Pulmonary artery endothelial cell (primary cell): ENCODE results near the gene TSHZ2. TPM values are rescaled to one million over a fixed set of nuclear protein-coding genes. Genes with fewer than 3 reads are reported as not detected.

Experiments
- DNase-seq: peaks from one replicate; pipeline ENCODE4 v3.0.0-alpha.2; 2011; ENCODE audit warnings: low read depth, low spot score
- total RNA-seq: library from RNA; depleted of rRNA; stranded (reverse); fragments of >200 nt; gene quantifications from 2 replicates; pipeline ENCODE4 v1.2.3, GENCODE V29; 2014

TSHZ2 gene, protein sequence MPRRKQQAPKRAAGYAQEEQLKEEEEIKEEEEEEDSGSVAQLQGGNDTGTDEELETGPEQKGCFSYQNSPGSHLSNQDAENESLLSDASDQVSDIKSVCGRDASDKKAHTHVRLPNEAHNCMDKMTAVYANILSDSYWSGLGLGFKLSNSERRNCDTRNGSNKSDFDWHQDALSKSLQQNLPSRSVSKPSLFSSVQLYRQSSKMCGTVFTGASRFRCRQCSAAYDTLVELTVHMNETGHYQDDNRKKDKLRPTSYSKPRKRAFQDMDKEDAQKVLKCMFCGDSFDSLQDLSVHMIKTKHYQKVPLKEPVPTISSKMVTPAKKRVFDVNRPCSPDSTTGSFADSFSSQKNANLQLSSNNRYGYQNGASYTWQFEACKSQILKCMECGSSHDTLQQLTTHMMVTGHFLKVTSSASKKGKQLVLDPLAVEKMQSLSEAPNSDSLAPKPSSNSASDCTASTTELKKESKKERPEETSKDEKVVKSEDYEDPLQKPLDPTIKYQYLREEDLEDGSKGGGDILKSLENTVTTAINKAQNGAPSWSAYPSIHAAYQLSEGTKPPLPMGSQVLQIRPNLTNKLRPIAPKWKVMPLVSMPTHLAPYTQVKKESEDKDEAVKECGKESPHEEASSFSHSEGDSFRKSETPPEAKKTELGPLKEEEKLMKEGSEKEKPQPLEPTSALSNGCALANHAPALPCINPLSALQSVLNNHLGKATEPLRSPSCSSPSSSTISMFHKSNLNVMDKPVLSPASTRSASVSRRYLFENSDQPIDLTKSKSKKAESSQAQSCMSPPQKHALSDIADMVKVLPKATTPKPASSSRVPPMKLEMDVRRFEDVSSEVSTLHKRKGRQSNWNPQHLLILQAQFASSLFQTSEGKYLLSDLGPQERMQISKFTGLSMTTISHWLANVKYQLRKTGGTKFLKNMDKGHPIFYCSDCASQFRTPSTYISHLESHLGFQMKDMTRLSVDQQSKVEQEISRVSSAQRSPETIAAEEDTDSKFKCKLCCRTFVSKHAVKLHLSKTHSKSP (N-terminal part only)
- not detected in 2 replicates for total RNA-seq

DNA sequence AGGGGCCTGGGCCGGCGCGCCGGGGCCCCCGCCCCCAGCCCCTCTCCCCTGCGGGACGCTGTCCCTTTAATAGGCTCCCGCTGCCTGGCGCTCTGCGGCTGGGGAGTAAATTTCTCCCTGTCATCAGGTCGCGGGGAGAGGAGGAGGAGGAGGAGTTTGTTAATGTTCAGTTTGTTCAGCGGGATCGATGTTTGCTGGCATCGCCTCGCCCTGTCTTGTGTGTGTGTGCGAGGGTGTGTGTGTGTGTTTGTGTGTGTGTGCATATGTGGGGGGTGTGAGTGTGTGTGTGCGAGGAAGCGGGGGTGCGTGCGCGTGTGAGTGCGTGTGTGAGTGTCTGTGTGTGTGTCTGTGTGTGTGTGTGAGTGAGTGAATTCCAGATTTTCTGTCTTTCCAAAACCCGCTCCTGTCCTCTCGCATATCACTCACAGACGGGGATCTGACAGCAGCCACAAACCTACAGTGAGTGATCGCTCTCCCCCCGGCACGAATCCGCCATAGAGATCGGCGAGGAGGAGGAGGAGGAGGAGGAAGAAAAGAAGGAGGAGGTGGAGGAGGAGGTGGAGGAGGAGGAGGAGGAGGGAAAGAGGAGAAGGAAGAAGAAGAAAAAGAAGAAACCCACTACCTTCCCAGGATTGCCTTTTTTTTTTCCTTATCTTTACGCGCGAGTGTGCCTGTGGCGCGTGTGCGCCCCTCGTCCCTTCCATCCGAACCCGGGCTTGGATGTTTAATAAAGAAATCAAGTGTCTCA, at the start of gene TSHZ2:
TSHZ2 (plus strand) TSS at position 169 of the 748 bp plus-strand sequence. CDS start 936 bp downstream, outside the sequence.
- no peak for DNase-seq

DNA sequence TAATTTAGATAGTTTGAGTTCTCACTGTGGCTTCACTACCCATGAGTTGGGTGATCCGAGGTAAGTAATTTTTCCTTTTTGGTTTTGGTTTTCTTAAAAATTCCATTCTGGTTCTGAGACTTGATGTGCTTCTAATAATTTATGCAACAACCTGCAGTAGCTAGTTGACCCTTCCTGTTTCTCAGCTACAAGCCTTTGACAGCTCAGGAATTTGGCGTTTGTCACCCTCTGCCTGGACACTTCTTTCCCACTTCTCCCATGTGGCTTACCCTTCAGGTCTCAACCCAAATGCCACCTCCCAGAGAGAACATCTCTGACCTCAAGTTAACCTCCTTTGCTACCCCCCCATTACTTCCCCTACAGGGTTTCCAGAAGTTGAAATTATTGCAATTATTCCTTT, 49.7 kb upstream of the TSHZ2 start:
- DNase-seq = no peak

DNA sequence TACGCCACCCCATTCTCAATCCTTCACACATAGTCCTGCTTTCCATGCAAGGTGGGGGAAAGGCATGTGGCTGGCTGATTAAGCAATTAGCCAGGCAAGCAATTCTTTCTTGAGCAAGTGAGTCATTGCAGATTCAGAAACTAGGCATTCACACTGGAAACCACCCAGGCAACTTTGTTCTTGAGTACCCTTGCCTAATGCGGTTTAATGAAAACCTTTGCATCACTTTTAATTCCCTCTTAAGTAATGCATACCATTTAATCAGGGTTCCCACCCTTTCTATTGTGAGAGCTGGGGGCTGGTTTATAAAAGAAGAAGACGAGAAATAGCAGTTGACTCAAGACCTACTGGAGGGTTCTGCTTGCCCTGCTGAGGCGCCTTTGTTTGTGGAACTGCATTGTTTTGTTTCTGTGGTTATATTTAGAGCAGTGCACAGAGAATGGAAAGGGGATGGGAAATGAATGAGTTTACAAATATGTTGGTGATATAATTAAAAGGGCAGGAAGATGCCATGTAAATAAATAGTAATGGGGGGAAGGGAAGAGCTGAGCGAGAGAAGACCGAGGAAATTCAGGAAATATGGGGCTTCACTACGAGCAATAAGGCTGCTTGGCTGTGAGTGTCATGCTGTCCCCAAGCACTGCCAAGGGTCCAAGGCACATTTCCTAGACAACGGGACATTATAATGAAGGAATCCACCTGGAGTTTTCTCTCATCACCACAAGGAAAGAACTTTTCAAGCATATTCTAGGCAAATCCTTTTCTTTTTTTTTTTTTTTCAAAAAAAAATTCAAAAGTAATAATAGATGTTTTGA, 48.8 kb upstream of the TSHZ2 start:
- no peak for DNase-seq

DNA sequence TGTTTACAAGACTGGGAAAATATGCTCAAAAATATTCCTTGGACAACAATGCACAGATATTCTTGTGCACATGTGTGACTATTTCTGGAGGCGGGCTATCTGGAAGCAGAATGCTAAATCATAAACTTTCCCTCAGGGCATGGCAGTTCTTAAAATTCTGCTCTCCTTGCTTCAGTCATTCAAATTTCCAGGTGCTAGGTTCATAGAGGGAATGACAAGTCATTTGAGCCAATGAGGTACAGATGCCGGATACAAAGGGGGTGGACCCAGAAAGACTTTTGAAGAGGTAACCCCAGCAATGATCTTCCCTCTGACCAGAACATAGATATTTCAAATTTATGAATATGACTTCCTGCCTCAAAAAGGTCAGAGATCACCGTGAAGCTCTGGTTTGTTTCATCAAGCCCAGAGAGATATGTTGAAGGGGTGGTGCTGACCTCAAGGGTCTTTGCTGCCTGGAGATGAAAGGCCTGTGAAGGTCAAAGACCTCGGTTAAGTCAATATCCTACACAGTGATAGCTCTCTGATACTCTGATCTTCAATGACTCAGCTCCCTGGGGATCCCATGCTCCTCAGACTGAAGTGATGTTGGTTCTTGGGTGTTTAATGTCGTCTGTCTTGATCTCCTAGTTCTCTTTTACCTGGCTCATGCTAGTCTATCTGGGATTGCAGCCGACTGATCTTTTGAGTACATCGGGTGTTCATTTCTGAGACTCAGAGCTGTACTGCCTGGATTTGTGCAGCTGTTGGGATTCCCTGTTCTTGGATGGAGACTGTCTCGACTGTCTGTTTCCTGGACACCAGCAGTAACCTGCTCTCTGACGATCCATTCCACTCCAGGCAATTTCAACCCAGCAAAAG, 47.5 kb upstream of the TSHZ2 start:
- DNase-seq = no peak

DNA sequence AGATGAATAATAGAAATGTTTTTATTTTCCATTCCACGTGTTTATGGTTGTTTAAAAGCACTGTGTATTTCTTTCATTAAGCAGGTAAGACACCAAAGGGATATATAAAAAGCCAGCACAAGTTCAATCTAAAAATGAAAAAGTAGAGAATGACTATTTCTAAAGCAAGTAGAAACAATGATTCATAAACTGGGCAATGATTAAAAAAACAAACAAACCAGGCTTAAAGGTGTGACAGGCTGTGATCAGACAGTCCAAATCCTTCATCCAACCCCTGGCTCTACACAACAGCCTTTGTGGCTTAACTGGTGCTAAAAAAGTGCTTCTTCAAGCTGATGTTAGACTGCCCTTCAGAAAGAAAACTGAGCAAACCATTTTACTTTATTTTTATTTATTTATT, 45.7 kb upstream of the TSHZ2 start:
- DNase-seq = no peak

DNA sequence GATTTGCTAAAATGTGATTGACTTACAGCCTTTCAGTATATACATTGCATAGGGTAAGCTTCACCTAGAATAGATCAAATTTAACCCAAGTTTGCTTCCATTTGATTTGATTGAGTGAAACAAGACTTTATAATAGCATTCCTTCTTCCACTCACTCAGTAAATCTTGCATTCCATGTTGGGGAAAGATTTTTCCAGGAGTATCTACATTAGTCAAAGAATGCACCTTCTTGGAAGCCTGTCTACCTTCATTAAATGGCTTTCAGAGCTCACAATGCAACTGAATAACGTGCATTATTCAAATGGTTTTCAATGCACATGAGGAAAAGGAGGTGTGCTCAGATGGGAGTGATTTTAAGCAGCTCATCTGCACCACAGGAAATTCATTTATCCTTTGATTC, 38.3 kb upstream of the TSHZ2 start:
- no peak for DNase-seq

DNA sequence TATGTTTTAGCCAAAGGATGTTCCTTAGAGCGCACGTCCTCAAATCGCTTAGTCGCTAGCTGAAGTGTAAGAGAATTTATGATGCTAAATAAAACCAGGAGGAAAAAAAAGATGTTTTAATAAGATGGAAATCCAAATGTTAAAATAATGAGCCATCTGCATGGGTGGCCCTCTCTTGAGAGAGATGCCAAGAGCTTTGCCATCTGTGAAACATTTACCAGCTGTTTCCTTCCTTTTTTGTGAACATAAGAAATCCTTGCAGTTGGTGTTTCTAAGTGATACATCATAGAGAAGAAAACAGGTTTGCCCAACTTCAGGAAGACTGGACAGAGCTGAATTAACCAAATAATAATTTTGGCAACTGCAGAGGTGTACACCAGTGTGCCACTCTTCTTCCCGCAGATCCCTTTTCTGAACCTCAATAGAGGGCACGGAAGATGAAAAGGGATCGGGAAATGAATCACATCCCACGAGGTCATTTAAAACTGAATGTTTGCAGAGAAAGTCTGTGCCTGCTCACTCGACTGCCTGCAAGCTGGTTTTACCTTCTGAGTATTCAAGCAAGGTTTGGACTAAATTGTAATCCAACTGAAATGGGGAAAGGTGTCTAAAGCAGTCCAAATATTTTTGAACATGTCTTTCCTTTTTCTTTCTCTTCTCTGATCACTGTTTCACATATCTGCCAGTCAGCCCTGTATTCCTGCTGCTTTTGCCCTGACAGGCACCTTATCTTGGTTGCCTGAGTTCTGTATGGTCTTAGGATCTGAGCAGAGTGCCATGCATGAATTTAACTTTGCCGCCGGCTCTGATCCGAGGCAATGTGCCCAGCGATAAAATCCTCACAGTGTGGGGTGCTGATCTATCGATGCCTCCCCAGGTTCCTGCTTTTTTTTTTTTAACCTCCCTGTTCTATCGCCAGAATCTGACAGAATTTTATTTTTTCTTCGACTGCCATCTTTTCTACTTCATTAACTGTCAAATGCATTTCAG, 35.5 kb upstream of the TSHZ2 start:
- DNase-seq = no peak

DNA sequence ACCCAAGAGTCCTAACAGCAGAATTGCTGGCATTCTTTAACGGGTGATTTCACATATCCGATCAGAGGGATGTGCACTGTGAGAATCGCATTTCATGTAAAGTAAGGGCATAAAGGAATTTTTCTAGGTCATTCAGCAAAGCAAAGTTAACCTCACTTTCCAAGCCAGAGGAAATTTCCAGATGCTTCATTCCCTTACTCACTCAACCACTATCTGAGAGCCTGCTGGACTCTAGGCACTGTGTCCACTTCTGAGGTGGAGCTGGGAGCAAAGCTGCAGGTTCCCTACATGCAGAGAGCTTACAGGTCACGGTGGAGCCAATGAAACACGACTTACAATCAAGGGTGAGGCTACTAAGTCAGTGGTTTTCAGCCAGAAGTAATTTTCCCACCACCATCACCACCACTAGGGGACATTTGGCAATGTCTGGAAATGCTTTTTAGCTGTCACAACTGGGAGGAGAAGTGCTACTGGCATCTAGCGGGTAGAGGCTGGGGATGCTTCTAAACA, 34.5 kb upstream of the TSHZ2 start:
- DNase-seq = no peak

DNA sequence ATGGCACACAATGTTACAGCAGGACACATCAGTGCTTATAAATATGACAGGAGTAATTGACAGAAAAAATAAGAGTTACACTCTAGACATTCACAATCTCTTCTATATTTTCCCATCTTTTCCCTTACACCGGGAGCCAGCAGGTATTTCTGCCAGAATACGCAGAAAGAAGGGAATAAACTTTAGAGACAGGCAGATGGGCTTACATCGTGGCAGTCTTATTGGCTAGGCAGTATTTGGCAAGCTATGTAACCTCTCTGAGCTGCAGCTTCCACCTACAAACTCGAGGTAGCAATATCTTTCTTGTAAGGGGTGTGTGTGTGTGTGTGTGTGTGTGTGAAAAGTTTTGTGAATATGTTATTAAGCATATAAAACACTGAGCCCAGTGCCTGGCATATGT, 33.0 kb upstream of the TSHZ2 start:
- no peak for DNase-seq

DNA sequence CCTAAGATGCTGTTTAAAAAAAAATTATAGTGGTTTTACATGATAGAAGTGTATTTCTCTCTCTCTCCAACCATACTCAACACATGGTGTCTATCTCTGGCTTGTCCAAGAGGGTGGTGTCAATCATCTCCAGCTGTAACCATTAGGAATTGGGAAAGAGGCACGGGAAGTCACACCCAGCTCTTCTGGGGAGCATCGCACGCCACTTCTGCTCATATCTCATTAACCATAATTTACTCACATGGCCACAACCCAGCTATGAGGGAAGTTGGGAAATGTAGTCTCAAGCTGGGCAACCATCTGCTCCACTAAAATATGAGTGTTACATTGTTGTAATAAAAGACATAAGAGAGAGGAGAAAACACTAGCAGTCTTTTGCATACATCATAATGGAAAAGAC, 30.4 kb upstream of the TSHZ2 start:
- no peak for DNase-seq

DNA sequence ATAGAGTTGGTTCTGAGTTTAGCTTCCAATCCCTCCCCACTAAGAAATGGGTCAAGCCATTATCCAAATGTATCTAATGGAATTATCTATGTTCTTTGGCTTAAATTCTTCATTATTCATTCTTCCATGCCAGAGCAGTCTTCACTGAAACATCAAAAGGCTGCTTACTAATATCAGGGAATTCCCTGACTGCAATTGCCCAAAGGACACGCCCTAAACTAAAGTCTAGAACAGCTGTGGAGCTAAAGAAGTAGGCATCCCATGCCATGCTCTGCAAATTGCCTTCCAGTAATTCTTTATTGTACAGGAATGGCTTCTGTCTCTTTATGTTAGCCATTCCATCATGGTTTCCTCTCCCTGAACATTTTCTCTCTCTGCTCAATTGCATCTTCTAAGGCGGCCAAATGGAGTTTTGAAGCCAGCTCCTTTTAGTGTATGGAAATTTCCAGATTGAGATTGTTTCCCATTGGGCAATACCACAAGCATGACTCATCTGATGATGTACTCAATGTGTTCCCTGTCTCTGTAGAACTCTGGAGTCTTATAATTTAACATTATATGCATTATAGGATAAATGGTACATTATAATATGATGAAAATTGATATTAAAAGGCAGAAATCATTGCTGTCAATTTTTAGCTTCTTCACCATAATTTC, 28.8 kb upstream of the TSHZ2 start:
- no peak for DNase-seq

DNA sequence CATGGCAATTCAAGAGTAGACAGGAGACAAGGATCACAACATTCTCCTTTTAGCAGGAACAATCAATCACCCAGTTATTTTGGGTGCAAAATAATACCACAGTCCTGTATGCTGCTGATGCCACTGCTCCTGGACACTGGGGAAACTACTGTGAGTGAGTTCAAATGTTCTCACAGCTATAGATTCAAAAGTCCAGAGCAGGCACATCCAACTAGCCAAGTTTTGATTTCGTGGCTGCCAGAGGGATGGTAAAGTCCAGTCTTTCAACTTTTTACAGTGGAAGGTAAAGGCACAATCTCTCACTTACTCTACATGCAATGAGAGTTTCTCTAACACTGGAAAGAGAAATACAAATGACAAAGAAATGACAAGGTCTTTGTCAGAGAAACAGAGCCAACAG, 26.9 kb upstream of the TSHZ2 start:
- DNase-seq = no peak

DNA sequence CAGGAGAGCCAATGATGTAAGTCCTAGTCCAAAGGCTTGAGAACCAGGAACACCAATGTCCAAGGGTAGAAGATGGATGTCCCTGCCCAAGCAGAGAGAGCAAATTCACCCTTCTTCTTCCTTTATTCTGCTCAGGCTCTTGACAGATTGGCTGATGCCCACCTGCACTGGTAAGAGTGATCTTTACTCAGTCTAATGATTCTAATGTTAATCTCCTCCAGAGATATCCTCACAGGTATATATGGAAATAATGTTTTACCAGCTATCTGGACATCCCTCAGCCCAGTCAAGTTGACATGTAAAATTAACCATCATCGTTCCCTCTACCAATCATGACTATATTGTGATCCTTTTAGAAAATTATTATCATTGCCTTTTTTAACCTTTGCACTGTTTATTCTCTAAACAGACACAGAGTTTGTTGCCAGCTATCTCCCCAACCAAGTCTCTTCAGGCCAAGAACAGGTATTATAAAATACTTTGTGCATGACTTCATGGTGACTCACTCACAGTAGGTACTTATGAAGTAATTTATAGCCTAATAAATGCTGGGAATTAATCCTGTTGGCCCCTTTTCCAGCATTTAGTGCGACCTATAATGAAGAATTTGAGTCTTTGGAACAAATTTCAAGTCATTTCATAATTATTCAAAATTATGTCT, 26.2 kb upstream of the TSHZ2 start:
- no peak for DNase-seq

DNA sequence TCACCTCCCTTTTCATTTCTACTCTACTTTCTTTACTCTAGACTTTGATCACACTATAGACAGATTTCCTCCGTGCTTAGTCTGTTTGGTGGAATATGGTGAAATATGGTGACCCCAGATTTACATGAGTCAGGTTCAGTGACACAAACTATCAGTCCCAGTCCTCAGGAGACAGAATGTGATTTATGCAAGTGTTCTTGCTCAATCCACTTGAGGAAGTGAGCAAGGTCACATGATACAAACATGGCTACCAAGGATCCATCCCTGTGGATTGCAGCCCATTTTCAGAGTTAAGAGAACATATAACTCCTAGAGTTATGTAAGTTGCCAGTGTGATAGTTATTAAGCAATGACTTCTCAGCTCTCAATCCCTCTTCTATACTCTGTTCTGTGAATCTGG, 23.7 kb upstream of the TSHZ2 start:
- no peak for DNase-seq

DNA sequence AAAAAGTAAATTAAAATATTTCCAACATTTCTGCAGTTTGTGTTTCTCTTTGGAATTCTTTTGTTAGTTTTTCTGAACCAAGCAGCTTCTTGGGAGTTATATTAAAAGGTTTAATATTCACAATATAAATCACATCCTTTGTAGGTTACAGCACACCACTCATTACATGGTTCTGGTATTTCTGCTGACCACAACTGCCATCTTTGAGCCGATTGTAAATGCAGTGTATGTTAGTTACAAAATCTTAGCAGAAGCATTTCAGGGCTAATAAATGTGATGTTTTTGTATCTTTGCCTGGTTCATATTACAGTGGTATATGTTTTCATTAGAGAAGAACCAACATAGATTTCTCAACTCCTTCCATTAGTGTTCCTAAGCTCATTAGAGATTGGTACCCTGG, 19.1 kb upstream of the TSHZ2 start:
- DNase-seq = no peak

DNA sequence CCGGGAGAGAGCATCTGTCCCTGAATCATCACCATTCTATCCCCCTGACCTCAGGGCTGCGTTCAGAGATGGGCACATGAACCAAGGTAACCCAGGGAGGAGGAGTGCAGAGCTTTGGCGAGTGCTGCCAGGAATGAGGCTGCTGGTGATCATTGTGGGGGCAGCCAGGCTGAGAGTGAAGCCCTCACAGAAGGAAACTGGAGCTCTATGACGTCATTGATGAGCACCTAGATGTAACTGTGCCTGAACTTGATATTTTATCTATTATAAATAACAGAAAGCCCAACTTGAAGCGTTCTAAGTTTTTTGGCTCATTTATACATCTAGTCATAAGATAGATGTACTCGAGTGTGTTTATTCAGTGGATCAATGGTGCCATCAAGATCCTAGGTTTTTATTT, 17.3 kb upstream of the TSHZ2 start:
- DNase-seq = no peak

DNA sequence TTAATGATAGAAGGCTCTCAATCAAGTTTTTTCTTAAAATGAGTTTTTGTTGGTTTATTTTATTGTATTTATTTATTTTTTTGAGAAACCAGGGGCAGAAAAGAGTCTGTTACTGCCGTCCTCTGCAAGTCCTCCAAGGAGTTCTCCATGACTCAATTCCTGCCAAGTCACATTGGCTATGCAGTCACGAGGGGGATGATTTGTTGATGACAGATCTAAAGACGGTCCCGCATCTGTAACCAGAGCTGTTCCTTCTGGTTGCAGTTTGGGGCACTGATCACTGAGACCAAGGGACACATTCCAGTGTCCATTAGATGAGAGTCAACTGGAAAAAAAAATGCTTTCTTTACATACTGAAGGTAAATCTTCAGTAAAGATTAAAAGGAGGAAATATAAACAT, 13.9 kb upstream of the TSHZ2 start:
- no peak for DNase-seq
